MV-4-11 (cell line): Measurements from ENCODE around the gene CHAD.

ENCODE experiments used
- DNase-seq: peaks from one replicate; lab custom pipeline; 2025; lab: John Stamatoyannopoulos, UW

The CHAD gene, protein sequence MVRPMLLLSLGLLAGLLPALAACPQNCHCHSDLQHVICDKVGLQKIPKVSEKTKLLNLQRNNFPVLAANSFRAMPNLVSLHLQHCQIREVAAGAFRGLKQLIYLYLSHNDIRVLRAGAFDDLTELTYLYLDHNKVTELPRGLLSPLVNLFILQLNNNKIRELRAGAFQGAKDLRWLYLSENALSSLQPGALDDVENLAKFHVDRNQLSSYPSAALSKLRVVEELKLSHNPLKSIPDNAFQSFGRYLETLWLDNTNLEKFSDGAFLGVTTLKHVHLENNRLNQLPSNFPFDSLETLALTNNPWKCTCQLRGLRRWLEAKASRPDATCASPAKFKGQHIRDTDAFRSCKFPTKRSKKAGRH

DNA sequence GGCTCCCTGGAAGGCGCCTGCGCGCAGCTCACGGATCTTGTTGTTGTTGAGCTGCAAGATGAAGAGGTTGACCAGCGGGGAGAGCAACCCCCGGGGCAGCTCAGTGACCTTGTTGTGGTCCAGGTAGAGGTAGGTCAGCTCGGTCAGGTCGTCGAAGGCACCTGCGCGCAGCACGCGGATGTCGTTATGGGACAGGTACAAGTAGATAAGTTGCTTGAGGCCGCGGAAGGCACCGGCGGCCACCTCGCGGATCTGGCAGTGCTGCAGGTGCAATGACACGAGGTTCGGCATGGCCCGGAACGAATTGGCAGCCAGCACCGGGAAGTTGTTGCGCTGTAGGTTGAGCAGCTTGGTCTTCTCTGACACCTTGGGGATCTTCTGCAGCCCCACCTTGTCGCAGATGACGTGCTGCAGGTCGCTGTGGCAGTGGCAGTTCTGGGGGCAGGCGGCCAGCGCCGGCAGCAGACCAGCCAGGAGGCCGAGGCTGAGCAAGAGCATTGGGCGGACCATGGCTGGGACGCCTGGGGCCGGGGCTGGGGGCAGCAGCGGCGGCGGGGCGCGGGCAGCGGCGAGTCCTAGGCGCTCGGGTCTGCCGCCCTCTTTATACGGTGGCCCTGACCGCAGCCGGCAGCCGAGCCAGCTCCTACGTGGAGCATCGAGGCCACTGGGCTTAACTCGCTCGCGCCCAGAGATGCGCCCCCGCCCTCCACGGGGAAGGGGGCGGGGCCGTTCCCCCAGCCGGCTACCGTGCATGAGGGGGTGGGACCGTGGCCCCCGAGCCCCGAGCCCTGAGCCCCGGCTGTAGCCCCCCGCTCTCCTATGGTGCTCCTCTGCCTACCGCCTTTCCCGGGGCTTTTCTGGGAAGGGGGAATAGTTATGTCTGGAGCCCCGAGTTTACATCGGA, at the start of gene CHAD:
CHAD (minus strand) TSS at position 577 of the 904 bp plus-strand sequence; CDS start at position 510, 67 bp downstream.
- DNase-seq = no peak

DNA sequence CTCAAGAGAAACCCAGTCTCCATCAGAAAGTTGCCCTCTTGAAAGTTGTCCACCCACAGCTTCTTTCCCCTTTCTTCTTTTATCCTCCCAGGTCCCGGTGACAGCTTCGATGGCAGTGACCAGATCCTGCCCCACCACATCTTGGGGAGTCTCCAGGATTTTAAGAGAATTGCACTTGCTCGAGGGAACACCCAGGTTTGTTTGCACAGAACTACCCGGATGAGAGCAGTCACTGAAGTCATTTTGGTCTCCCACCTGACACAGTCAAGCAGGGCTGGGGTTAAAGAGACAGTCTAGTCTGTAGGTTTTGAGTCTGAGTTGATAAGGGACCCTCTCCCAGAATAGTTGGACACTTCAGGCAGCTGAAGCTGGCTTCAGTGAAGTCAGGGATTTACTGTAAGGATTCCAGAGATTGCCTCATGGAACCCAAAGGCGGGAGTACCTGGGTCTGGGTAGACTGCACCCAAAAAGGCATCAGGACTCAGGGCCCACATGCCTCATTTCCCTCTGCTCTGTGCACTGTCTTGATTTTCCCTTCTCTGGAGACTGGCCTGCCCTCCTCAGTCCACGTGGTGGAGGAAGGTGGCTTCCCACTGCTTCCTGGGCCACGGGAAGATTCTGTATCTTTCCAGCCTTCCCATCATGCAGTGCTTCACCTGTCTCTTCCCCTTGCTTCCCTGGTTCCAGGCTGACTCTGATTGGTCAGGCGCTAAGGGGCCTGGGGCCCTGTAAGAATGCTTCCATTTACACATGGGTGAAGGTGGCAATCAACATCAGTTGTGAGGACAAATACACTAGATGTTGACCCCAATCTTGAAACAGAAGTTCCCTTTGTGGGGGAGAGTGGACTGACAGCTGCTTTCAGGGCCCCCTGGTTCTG, 49.1 kb upstream of the CHAD start:
- no peak for DNase-seq

- DNase-seq = no peak
Measured at GRCh38 chr17:50517011-50517410, 48.3 kb upstream of the CHAD start.

DNA sequence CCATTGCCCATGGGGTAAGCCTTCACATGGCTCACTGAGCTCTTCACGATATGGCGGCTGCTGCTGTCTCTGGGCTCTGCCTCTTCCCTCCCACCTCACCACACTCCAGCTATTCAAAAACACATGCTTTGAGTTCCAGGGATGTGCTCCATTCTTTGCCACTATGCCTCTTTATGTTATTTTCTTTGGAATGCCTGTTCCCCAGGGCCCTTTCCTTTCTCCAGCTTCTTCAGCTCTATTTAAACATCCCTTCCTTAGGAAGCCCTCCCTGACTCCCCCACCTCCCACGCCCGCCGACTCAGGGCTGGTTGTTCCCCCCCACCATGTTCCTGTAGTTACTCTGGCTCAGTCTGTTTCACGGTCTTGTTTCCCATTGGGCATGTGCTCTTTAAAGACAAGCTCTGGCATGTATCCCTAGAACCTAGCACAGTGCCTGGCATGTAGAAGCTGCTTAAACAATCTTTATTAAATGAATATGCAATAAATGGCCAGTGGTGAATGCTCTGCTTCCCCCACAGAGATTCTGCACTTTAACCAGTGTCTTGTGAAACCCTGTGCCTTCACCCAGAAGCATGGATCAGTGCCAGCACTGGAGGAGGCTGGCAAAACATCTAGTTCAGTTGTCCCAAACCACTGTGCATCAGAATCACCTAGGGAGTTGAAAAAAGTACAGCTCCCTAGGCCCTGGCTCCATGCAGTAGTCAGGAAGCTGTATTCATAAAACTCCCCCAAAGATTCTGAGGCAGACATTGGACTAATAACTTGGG, 46.4 kb upstream of the CHAD start:
- peak; percentile 29 for DNase-seq

- DNase-seq = no peak
Measured at GRCh38 chr17:50514388-50514787, 45.7 kb upstream of the CHAD start.

GRCh38 chr17:50513495-50513894, 44.8 kb upstream of the CHAD start:
- no peak for DNase-seq

- DNase-seq = no peak
Measured at GRCh38 chr17:50511058-50511457, 42.4 kb upstream of the CHAD start.

DNA sequence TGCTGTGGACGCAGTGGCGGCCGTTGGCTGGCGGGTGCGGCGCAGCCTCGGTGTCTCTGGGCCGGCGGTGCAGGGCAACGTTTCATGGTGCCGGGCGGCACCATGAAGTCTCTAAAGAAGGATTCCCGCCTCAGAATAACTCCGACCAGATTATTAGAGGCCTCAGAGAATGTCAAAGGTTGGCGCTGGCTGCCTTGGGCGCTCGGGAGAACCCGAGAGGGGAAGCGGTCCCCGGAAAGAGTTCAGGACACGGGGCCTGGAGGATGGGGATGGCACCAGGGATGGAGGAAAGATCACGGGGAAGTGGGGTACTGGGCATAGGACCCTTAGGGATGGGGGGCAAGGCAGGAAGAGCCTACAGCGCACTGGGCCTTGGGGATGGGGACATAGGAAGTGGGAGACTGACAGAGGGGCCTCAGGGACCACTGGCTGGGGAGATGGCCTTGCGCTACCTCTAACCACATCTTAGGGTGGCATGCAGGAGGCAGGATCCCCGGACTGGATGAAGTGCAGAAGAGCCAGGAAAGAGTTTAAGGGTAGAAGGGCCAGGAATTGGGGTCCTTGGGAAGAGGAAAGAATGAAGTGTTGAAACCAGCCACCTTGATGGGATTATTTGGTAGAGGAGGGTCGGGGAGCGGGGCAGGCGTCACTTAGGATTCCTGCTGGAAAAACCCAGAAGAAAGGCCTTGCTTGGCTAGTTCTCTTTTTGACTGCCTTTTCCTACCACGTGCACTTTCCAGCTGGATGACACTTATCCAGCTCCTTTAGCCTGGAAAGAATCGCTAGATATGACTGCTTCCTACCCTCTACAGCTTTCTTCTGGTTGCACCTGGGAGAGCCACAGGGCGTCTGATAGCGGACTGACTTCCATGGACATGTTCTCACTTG, 40.1 kb upstream of the CHAD start:
- no peak for DNase-seq

GRCh38 chr17:50507871-50508572, 39.3 kb upstream of the CHAD start, which contains the start of gene MYCBPAP:
MYCBPAP (plus strand) TSS chr17:50508439; CDS start chr17:50508675, 236 bp downstream.
- DNase-seq = peak; percentile 68

- no peak for DNase-seq
Measured at GRCh38 chr17:50506298-50506697, 37.6 kb upstream of the CHAD start.

DNA sequence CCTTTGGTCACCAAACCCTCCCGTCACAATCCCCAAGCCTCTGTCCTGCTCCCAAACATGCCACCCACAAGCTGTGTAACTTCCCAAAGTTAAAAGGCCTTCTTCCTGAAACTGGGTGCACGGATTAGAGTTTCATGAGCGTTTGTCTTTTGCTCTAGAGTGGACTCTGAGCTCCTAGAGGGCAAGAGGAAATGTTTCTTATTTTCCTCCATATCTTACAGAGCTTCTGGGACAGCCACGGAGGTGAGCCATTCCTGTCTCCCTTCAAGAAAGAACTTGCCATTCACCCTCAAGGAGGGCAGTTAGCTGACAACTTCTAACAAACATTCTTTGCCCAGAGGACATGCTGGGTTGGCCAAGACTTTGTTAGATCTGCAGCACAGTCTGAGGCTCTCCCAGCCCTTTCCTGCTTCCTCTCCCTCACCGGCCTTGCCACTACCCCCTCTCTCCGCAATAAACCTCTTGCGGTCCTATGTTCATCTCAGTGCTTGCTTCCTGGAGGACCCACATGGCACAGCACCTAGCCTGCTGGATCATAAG, 37.0 kb upstream of the CHAD start:
- DNase-seq = no peak

GRCh38 chr17:50502301-50502990, 33.8 kb upstream of the CHAD start:
- no peak for DNase-seq

GRCh38 chr17:50501054-50501453, 32.4 kb upstream of the CHAD start:
- no peak for DNase-seq

DNA sequence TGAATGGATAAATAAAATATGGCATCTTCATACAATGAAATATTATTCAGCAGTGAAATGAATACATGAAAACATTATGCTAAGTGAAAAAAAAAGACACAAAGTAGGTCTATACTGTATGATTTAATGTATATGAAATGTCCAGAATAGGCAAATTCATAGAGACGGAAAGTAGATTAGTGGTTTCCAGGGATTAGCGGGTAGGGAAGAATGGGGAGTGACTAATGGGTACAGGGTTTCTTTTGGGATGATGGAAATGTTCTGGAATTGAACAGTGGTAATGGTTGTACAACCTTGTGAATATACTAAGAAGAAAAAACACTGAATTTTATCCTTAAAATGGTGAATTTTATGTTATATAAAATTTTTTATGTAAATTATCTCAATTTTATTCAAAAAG, 31.0 kb upstream of the CHAD start:
- no peak for DNase-seq

- no peak for DNase-seq
Measured at GRCh38 chr17:50499270-50499669, 30.6 kb upstream of the CHAD start.

- no peak for DNase-seq
Measured at GRCh38 chr17:50498021-50498874, 29.6 kb upstream of the CHAD start.

DNA sequence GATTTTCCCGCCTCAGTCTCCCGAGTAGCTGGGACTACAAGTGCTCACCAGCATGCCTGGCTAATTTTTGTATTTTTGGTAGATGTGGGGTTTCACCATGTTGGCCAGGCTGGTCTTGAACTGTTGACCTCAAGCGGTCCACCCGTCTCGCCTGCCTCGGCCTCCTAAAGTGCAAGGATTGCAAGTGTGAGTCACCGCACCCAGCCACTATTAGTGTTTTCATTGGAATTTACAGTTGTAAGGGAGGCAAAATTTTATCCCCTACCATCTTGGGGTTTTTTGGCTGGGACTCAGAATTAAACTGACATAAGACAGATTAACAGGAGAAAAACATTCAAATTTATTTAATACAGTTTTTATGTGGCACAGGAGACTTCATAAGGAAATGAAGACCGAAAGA, 27.2 kb upstream of the CHAD start:
- DNase-seq = no peak
